GM23338 (cell line): Measurements from ENCODE around the gene MARK2.

Experiments used
- CTCF ChIP-seq, 2 experiments: fragments of 200-600 bp in 1 of 2; sonication (generic) in 1 of 2; conservative IDR thresholded peaks; 2 replicates each; pipeline versions ENCODE4 v1.5.1 to v1.6.1; 2016 to 2017; ENCODE audit warnings: antibody characterized with exemption in 2 of 2, low read depth in 2 of 2, mild to moderate bottlenecking in 2 of 2, moderate library complexity in 1 of 2
- EZH2 ChIP-seq: fragments of 200-600 bp; sonication (generic); IDR thresholded peaks from one replicate; pipeline ENCODE4 v1.8.0; 2017; ENCODE audit warnings: antibody characterized with exemption, mild to moderate bottlenecking, low read depth; ENCODE audit not compliant: unreplicated experiment
- EZH2phosphoT487 ChIP-seq: fragments of 200-600 bp; sonication (generic); IDR thresholded peaks from one replicate; pipeline ENCODE4 v1.8.1; 2018; ENCODE audit warnings: antibody characterized with exemption; ENCODE audit not compliant: unreplicated experiment
- POLR2AphosphoS5 ChIP-seq: IDR thresholded peaks from 2 replicates; pipeline ENCODE4 v1.6.1; 2016; ENCODE audit warnings: antibody characterized with exemption, low read depth
- ZNF331 ChIP-seq: fragments of 250-450 bp; sonication (Bioruptor Pico); IDR thresholded peaks from 2 replicates; pipeline ENCODE4 v1.5.0; 2020; ENCODE audit warnings: low read depth, mild to moderate bottlenecking, moderate library complexity
- TF ChIP-seq, protein P1 (sequence below): IDR thresholded peaks from one replicate; pipeline ENCODE4 v1.6.1; 2018; ENCODE audit warnings: antibody characterized with exemption; ENCODE audit not compliant: unreplicated experiment

DNA sequence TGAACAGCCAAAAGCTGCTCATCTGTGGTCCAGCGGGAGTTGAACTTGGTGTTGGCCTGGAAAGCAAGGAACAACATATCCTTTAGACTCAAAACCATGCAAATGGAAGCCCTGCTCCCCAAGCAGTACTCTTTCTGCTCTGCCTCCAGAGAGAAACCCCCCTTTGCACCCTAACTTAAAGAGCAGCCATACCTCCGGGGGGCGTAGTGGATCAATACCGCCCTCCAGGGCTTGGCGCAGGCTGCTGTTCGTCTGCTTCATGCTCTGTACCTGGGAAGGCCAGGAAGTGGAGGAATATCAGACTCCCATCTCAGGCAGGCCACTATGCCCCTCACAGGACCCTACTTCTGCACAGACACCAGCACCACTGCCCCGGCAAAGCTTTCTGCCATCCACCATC, 73.8 kb downstream of the MARK2 start:
- no peak for TF ChIP-seq EZH2phosphoT487
- TF ChIP-seq CTCF (conservative IDR thresholded peaks at IDR 0.05; ENCODE audit: low read depth in 2 of 2) = peak; percentile 36 to 64
- no peak for TF ChIP-seq ZNF331 (CRISPR knock-in tag)
- no peak; the same call in 1 of the 2 replicates for TF ChIP-seq POLR2AphosphoS5
- TF ChIP-seq EZH2 = no peak
- TF ChIP-seq, protein P1, sequence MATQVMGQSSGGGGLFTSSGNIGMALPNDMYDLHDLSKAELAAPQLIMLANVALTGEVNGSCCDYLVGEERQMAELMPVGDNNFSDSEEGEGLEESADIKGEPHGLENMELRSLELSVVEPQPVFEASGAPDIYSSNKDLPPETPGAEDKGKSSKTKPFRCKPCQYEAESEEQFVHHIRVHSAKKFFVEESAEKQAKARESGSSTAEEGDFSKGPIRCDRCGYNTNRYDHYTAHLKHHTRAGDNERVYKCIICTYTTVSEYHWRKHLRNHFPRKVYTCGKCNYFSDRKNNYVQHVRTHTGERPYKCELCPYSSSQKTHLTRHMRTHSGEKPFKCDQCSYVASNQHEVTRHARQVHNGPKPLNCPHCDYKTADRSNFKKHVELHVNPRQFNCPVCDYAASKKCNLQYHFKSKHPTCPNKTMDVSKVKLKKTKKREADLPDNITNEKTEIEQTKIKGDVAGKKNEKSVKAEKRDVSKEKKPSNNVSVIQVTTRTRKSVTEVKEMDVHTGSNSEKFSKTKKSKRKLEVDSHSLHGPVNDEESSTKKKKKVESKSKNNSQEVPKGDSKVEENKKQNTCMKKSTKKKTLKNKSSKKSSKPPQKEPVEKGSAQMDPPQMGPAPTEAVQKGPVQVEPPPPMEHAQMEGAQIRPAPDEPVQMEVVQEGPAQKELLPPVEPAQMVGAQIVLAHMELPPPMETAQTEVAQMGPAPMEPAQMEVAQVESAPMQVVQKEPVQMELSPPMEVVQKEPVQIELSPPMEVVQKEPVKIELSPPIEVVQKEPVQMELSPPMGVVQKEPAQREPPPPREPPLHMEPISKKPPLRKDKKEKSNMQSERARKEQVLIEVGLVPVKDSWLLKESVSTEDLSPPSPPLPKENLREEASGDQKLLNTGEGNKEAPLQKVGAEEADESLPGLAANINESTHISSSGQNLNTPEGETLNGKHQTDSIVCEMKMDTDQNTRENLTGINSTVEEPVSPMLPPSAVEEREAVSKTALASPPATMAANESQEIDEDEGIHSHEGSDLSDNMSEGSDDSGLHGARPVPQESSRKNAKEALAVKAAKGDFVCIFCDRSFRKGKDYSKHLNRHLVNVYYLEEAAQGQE = no peak
